ENCODE data around the gene LIN7B. TPM values are rescaled to one million over a fixed set of nuclear protein-coding genes. Genes with fewer than 3 reads are reported as not detected.

LIN7B gene
- total and polyA plus RNA-seq, 2 experiments from 2014 or later: 1.2 to 10.5 TPM

GRCh38 chr19:49109051-49109450 is 5.1 kb upstream of the LIN7B start (continued):
- TF ChIP-seq ZNF462 (CRISPR knock-in tag; IDR thresholded peaks at IDR 0.05): no peak
- no peak for TF ChIP-seq POLR2AphosphoS5 (IDR thresholded peaks at IDR 0.05; ENCODE audit: low read depth)

- H3F3A ChIP-seq (replicated peaks; ENCODE audit: low read depth): peaks cover 35% of the 10 kb centered on the region
- Mint-ChIP-seq H3K36me3 (ENCODE audit: low read depth) (peaks cover 46% of the 10 kb centered on the region), H3K4me3 (no peak overlapping the region), H3K27me3 (ENCODE audit: insufficient read depth, low read depth, poor library complexity) (peaks cover 21% of the 10 kb centered on the region), H3K9me3 (no peaks in the 10 kb centered on the region; the same call in 1 of the 3 replicates), H3K4me1 (peaks cover 21% of the 10 kb centered on the region), H3K27ac (no peak overlapping the region)
- TF ChIP-seq CREB1 (CRISPR knock-in tag; IDR thresholded peaks at IDR 0.05; ENCODE audit: low read depth) (no peak), EZH2phosphoT487 (IDR thresholded peaks at IDR 0.05; ENCODE audit: unreplicated experiment) (no peak), STAT1 (IDR thresholded peaks at IDR 0.05; ENCODE audit: unreplicated experiment) (no peak), CTCF (conservative IDR thresholded peaks at IDR 0.05; ENCODE audit: low read depth in 2 of 2) (no peak), ZNF331 (CRISPR knock-in tag; IDR thresholded peaks at IDR 0.05; ENCODE audit: low read depth) (no peak), ZNF462 (CRISPR knock-in tag; IDR thresholded peaks at IDR 0.05) (no peak)
- no peaks in the 10 kb centered on the region for H3K79me2 ChIP-seq (replicated peaks; ENCODE audit: insufficient read depth)
- ATAC-seq (no peak), DNase-seq (ENCODE audit: low spot score) (no peak)
- no peaks in the 10 kb centered on the region; the same call in 1 of the 2 replicates for H3K4me1 ChIP-seq (ENCODE audit: insufficient read depth)
- H3K4me2 ChIP-seq: no peak overlapping the region
- H2AFZ ChIP-seq: no peak overlapping the region
- H3K9me2 ChIP-seq (ENCODE audit: insufficient read depth): no peaks in the 10 kb centered on the region
- no peak overlapping the region for H3K27ac ChIP-seq (ENCODE audit: low read depth)
- H3K4me3 ChIP-seq: no peak overlapping the region
- H3K36me3 ChIP-seq (ENCODE audit: insufficient read depth): 0 out of 2 replicates have a peak, but pooled peaks cover 10% of the 10 kb centered on the region
- peaks cover 30% of the 10 kb centered on the region; the same call in 1 of the 2 replicates for H4K20me1 ChIP-seq (replicated peaks; ENCODE audit: insufficient read depth)
- H3K27me3 ChIP-seq (ENCODE audit: insufficient read depth): no peaks in the 10 kb centered on the region
These were observed 4.5 kb upstream of the LIN7B start for GRCh38 chr19:49109569-49110233.

All from GM23338 (cell line).